K562 (cell line): ENCODE results near the gene CARD11. TPM values are rescaled to one million over a fixed set of nuclear protein-coding genes. Genes with fewer than 3 reads are reported as not detected.
A peak's percentile ranks its signal among the peaks of the same experiment; 100 is the strongest.

Experiments used
- ESRRA ChIP-seq: fragments of 450-650 bp; IDR thresholded peaks from 2 replicates; pipeline ENCODE4 v1.6.1; 2014; ENCODE audit warnings: low read depth, mild to moderate bottlenecking, moderate library complexity, borderline replicate concordance
- EWSR1 ChIP-seq: fragments of 450-650 bp; IDR thresholded peaks from 2 replicates; pipeline ENCODE4 v1.6.1; 2018; ENCODE audit warnings: borderline replicate concordance, mild to moderate bottlenecking, low read depth, moderate library complexity; ENCODE audit not compliant: partially characterized antibody
- FUS ChIP-seq: fragments of 200-400 bp; formaldehyde crosslinking; optimal IDR thresholded peaks from 2 replicates; pipeline ENCODE3; 2017; ENCODE audit warnings: low read depth, low read length
- NFE2L1 ChIP-seq: fragments of 450-650 bp; IDR thresholded peaks from 2 replicates; pipeline ENCODE4 v1.6.1; 2016; ENCODE audit warnings: missing genetic modification characterization, low read depth, mild to moderate bottlenecking, missing compliant biosample characterization, moderate library complexity, borderline replicate concordance
- NFIC ChIP-seq: fragments of 450-650 bp; IDR thresholded peaks from 2 replicates; pipeline ENCODE4 v1.6.1; 2017; ENCODE audit warnings: mild to moderate bottlenecking, inconsistent platforms
- PCBP1 ChIP-seq: fragments of 200-400 bp; formaldehyde crosslinking; IDR thresholded peaks from 2 replicates; pipeline ENCODE4 v1.6.1; 2018; ENCODE audit warnings: mild to moderate bottlenecking, low read depth, low read length; ENCODE audit not compliant: poor library complexity, severe bottlenecking
- PHF20 ChIP-seq: fragments of 450-650 bp; IDR thresholded peaks from 2 replicates; pipeline ENCODE4 v1.6.1; 2018; ENCODE audit not compliant: partially characterized antibody
- RB1 ChIP-seq: fragments of 450-650 bp; IDR thresholded peaks from 2 replicates; pipeline ENCODE4 v1.6.1; 2017; ENCODE audit warnings: low read depth, mild to moderate bottlenecking
- SIX5 ChIP-seq, 2 experiments: IDR thresholded peaks; 2 replicates each; pipeline ENCODE4 v1.6.1; 2011; ENCODE audit warnings: low read length in 2 of 2, borderline replicate concordance in 1 of 2, low read depth in 1 of 2, mild to moderate bottlenecking in 1 of 2, moderate library complexity in 1 of 2; ENCODE audit not compliant: insufficient read depth in 1 of 2
- SMC3 ChIP-seq: conservative IDR thresholded peaks from 2 replicates; pipeline ENCODE4 v1.6.1; 2011; ENCODE audit warnings: low read depth, low read length, improper control_type of control experiment; ENCODE audit not compliant: insufficient read depth
- SREBF1 ChIP-seq: fragments of 150-350 bp; IDR thresholded peaks from 2 replicates; pipeline ENCODE4 v1.6.1; 2014; ENCODE audit warnings: antibody characterized with exemption, low read depth, low read length, borderline replicate concordance
- ZC3H11A ChIP-seq: IDR thresholded peaks from 2 replicates; pipeline ENCODE4 v1.6.1; 2012; ENCODE audit warnings: low read depth, low read length, improper control_type of control experiment
- ZNF184 ChIP-seq: sonication (generic); formaldehyde crosslinking; IDR thresholded peaks from 2 replicates; pipeline ENCODE4 v1.5.0; 2020; ENCODE audit warnings: missing genetic modification reagents
- ZNF384 ChIP-seq: IDR thresholded peaks from 2 replicates; pipeline ENCODE4 v1.6.1; 2012; ENCODE audit warnings: low read depth, low read length, improper control_type of control experiment
- ZZZ3 ChIP-seq: fragments of 450-650 bp; IDR thresholded peaks from 2 replicates; pipeline ENCODE4 v1.6.1; 2016; ENCODE audit warnings: antibody characterized with exemption, mild to moderate bottlenecking, moderate library complexity
- polyA plus RNA-seq, 8 experiments: library from polyadenylated mRNA; depleted of rRNA in 4 of 8; stranded (reverse) in 5 of 8; unstranded in 3 of 8; fragments of >200 nt; fragmentation: Nextera tagmentation in 2 of 8; fragmentation: Illumina TruSeq in 1 of 8; extraction: Ambion mirVana in 2 of 8; extraction: Trizol in 1 of 8; gene quantifications; 2 replicates each; pipeline versions ENCODE4 v1.2.1 to v1.2.3, GENCODE V29; 2011 to 2014; ENCODE audit warnings: inconsistent platforms in 1 of 8, missing spikeins in 1 of 8
- total RNA-seq, 7 experiments: library from RNA; depleted of rRNA in 6 of 7; stranded (reverse); fragments of >200 nt in 6 of 7; fragmentation: Illumina TruSeq in 2 of 7; extraction: Trizol in 2 of 7; gene quantifications; 2 replicates each; pipeline versions ENCODE4 v1.2.1 to v1.2.3, GENCODE V29; 2011 to 2021; ENCODE audit warnings: low replicate concordance in 1 of 7
- TF ChIP-seq, protein P1 (sequence below), 3 experiments: IDR thresholded peaks in 2 of 3; conservative IDR thresholded peaks in 1 of 3; 2 replicates each; pipeline ENCODE4 v1.5.1; 2011 to 2012; ENCODE audit warnings: low read length in 3 of 3, mild to moderate bottlenecking in 3 of 3, control low read depth in 2 of 3, improper control_type of control experiment in 1 of 3, inconsistent platforms in 1 of 3, low read depth in 1 of 3, mixed read lengths in 1 of 3, moderate library complexity in 1 of 3; ENCODE audit not compliant: insufficient read depth in 2 of 3
- TF ChIP-seq, protein P2 (sequence below): sonication (generic); formaldehyde crosslinking; IDR thresholded peaks from 2 replicates; pipeline ENCODE4 v1.5.0; 2020; ENCODE audit warnings: missing genetic modification reagents
- TF ChIP-seq, protein P3 (sequence below): fragments of 450-650 bp; formaldehyde crosslinking; IDR thresholded peaks from 2 replicates; pipeline ENCODE4 v1.4.0; 2020; ENCODE audit warnings: mild to moderate bottlenecking, moderate library complexity
- TF ChIP-seq, protein P4 (sequence below): fragments of 250-450 bp; sonication (Bioruptor Pico); IDR thresholded peaks from 2 replicates; pipeline ENCODE4 v1.4.0; 2020; ENCODE audit warnings: borderline replicate concordance

Gene CARD11
- total and polyA plus RNA-seq, 9 of the 15 experiments (the other 6 are each of a cell fraction or from before 2014, with no cell fraction given) = 0.07 to 12.8 (median 5.7) TPM

DNA sequence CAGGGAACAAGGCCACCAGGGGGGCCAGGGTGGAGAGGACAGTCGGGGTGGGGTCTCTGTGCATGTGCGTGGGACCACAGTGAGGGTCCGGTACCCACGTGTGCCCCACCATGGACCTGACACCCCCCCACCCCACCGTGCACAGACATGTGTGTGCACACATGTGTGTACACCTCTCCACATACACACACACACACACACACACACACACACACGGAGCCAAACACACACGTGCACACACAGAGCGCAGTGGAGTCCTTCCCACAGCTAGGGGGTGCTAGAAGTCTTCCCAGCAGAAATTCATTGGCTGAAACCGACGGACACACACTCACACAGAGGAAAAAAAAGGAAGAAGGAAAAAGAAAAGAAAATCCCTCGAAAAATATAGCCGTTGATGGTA lies 156.8 kb downstream of the CARD11 start (continued):
- TF ChIP-seq, protein P1, sequence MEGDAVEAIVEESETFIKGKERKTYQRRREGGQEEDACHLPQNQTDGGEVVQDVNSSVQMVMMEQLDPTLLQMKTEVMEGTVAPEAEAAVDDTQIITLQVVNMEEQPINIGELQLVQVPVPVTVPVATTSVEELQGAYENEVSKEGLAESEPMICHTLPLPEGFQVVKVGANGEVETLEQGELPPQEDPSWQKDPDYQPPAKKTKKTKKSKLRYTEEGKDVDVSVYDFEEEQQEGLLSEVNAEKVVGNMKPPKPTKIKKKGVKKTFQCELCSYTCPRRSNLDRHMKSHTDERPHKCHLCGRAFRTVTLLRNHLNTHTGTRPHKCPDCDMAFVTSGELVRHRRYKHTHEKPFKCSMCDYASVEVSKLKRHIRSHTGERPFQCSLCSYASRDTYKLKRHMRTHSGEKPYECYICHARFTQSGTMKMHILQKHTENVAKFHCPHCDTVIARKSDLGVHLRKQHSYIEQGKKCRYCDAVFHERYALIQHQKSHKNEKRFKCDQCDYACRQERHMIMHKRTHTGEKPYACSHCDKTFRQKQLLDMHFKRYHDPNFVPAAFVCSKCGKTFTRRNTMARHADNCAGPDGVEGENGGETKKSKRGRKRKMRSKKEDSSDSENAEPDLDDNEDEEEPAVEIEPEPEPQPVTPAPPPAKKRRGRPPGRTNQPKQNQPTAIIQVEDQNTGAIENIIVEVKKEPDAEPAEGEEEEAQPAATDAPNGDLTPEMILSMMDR (IDR thresholded peaks at IDR 0.05 in 2 of 3, conservative IDR thresholded peaks at IDR 0.05 in 1 of 3; ENCODE audit: insufficient read depth in 2 of 3, low read depth in 1 of 3, low read length in 3 of 3) = peak; percentile 84 to 95 (median 86)
- peak; percentile 47; the same call in 1 of the 2 replicates for TF ChIP-seq NFIC
- no peak for TF ChIP-seq PCBP1
- no peak for TF ChIP-seq ZC3H11A
- no peak for TF ChIP-seq SIX5 (IDR thresholded peaks at IDR 0.05; ENCODE audit: borderline replicate concordance in 1 of 2, insufficient read depth in 1 of 2, low read depth in 1 of 2, low read length in 2 of 2)
- no peak for TF ChIP-seq FUS
- TF ChIP-seq ZZZ3 = no peak
- peak; percentile 84 for TF ChIP-seq ZNF384
- TF ChIP-seq, protein P2, sequence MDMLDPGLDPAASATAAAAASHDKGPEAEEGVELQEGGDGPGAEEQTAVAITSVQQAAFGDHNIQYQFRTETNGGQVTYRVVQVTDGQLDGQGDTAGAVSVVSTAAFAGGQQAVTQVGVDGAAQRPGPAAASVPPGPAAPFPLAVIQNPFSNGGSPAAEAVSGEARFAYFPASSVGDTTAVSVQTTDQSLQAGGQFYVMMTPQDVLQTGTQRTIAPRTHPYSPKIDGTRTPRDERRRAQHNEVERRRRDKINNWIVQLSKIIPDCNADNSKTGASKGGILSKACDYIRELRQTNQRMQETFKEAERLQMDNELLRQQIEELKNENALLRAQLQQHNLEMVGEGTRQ (CRISPR knock-in tag) = no peak
- TF ChIP-seq NFE2L1 (tag) = no peak
- TF ChIP-seq SREBF1 = no peak
- TF ChIP-seq, protein P3, sequence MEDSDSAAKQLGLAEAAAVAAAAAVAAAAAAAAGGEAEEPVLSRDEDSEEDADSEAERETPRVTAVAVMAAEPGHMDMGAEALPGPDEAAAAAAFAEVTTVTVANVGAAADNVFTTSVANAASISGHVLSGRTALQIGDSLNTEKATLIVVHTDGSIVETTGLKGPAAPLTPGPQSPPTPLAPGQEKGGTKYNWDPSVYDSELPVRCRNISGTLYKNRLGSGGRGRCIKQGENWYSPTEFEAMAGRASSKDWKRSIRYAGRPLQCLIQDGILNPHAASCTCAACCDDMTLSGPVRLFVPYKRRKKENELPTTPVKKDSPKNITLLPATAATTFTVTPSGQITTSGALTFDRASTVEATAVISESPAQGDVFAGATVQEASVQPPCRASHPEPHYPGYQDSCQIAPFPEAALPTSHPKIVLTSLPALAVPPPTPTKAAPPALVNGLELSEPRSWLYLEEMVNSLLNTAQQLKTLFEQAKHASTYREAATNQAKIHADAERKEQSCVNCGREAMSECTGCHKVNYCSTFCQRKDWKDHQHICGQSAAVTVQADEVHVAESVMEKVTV = peak; percentile 89
- peak; percentile 55 for TF ChIP-seq PHF20
- TF ChIP-seq, protein P4, sequence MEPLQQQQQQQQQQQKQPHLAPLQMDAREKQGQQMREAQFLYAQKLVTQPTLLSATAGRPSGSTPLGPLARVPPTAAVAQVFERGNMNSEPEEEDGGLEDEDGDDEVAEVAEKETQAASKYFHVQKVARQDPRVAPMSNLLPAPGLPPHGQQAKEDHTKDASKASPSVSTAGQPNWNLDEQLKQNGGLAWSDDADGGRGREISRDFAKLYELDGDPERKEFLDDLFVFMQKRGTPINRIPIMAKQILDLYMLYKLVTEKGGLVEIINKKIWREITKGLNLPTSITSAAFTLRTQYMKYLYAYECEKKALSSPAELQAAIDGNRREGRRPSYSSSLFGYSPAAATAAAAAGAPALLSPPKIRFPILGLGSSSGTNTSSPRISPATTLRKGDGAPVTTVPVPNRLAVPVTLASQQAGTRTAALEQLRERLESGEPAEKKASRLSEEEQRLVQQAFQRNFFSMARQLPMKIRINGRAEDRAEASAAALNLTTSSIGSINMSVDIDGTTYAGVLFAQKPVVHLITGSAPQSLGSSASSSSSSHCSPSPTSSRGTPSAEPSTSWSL = no peak
- TF ChIP-seq ZNF184 (CRISPR knock-in tag) = no peak
- peak; percentile 89 for TF ChIP-seq SMC3
- TF ChIP-seq RB1 = peak; percentile 47; the same call in 1 of the 2 replicates
- TF ChIP-seq ESRRA = no peak
- TF ChIP-seq EWSR1 = no peak
